Nephron (organoid): ENCODE data around the gene AP1S1.
"Not testable (repeated sequence)": the region's sequence is repeated elsewhere in the genome, so short reads cannot be mapped to it uniquely, and the experiment has no call there.

Experiments used
- H3K27ac Mint-ChIP-seq, 3 experiments: 2 replicates each; pipeline ENCODE4 v1.8.0; 2020; ENCODE audit warnings: mixed read lengths in 3 of 3, mild to moderate bottlenecking in 2 of 3, moderate library complexity in 1 of 3
- H3K27me3 Mint-ChIP-seq: 2 replicates; pipeline ENCODE4 v1.8.0; 2021; ENCODE audit warnings: low read depth, mild to moderate bottlenecking, moderate library complexity, mixed read lengths
- H3K36me3 Mint-ChIP-seq: 2 replicates; pipeline ENCODE4 v1.8.0; 2020; ENCODE audit warnings: low read depth, mixed read lengths
- H3K4me1 Mint-ChIP-seq: 2 replicates; pipeline ENCODE4 v1.8.0; 2020; ENCODE audit warnings: mixed read lengths
- H3K4me3 Mint-ChIP-seq, 3 experiments: 2 replicates each; pipeline ENCODE4 v1.8.0; 2020; ENCODE audit warnings: mild to moderate bottlenecking in 3 of 3, mixed read lengths in 3 of 3, moderate library complexity in 2 of 3
- H3K9me3 Mint-ChIP-seq: 2 replicates; pipeline ENCODE4 v1.8.0; 2020; ENCODE audit warnings: mixed read lengths
- TF ChIP-seq, protein P1 (sequence below), 3 experiments: fragments of 200-600 bp; sonication (generic); IDR thresholded peaks; one replicate each; pipeline ENCODE4 v1.5.0; 2021; ENCODE audit warnings: antibody characterized with exemption in 3 of 3; ENCODE audit not compliant: unreplicated experiment in 3 of 3

The AP1S1 gene

DNA sequence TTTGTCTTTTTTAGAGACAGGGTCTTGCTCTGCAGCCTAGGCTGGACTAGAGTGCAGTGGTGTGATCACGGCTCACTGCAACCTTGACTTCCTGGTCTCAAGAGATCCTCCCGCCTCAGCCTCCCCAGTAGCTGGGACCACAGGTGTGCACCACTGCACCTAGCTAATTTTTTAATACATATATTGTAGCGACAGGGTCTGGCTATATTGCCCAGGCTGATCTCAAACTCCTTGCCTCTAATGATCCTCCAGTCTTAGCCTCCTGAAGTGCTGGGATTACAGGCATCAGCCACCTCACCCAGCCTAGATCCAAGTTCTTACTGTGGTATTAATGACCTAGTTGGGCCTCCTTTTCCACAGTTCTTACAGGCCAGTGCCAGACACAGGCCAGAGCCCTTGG, 39.1 kb upstream of the AP1S1 start:
- Mint-ChIP-seq H3K27ac (no peak overlapping the region), H3K9me3 (no peaks in the 10 kb centered on the region)
- TF ChIP-seq, protein P1, sequence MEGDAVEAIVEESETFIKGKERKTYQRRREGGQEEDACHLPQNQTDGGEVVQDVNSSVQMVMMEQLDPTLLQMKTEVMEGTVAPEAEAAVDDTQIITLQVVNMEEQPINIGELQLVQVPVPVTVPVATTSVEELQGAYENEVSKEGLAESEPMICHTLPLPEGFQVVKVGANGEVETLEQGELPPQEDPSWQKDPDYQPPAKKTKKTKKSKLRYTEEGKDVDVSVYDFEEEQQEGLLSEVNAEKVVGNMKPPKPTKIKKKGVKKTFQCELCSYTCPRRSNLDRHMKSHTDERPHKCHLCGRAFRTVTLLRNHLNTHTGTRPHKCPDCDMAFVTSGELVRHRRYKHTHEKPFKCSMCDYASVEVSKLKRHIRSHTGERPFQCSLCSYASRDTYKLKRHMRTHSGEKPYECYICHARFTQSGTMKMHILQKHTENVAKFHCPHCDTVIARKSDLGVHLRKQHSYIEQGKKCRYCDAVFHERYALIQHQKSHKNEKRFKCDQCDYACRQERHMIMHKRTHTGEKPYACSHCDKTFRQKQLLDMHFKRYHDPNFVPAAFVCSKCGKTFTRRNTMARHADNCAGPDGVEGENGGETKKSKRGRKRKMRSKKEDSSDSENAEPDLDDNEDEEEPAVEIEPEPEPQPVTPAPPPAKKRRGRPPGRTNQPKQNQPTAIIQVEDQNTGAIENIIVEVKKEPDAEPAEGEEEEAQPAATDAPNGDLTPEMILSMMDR (IDR thresholded peaks at IDR 0.05; ENCODE audit: unreplicated experiment in 3 of 3) = no peak

GRCh38 chr7:101116898-101117297, 37.4 kb upstream of the AP1S1 start:
- no peak overlapping the region for H3K4me3 Mint-ChIP-seq
- no peaks in the 10 kb centered on the region for H3K36me3 Mint-ChIP-seq
- no peaks in the 10 kb centered on the region for H3K9me3 Mint-ChIP-seq
- H3K4me1 Mint-ChIP-seq = peaks cover 29% of the 10 kb centered on the region
- H3K27ac Mint-ChIP-seq = peak overlapping the region in 2 of 3 experiments; percentile 92 to 95
- peaks cover 4% of the 10 kb centered on the region for H3K27me3 Mint-ChIP-seq
- TF ChIP-seq, protein P1 (IDR thresholded peaks at IDR 0.05; ENCODE audit: unreplicated experiment in 3 of 3) = no peak

More for the DNA sequence above, 39.1 kb upstream of the AP1S1 start:
- H3K4me3 Mint-ChIP-seq = no peak overlapping the region
- H3K36me3 Mint-ChIP-seq = no peaks in the 10 kb centered on the region
- H3K4me1 Mint-ChIP-seq = peaks cover 26% of the 10 kb centered on the region
- peaks cover 4% of the 10 kb centered on the region for H3K27me3 Mint-ChIP-seq

DNA sequence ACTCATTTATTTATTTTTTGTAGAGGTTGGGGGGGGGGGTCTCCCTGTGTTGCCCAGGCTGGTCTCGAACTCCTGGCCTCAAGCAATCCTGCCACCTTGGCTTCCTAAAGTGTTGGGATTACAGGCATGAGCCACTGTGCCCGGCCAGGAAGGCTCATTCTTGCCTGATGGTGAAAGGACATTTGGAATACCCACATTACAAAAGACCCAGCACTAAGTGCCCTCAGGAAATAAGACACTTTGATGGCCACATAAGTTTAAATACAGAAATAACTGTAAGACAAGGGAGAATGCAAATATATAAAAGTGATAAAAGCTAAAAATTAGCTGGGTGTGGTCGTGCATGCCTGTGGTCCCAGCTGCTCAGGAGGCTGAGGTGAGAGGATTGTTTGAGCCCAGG, 35.4 kb upstream of the AP1S1 start:
- Mint-ChIP-seq H3K4me3 (no peak overlapping the region), H3K9me3 (no peaks in the 10 kb centered on the region), H3K4me1 (peaks cover 37% of the 10 kb centered on the region), H3K36me3 (no peaks in the 10 kb centered on the region), H3K27ac (peak overlapping the region in 2 of 3 experiments; percentile 75 to 92), H3K27me3 (peaks cover 10% of the 10 kb centered on the region)
- TF ChIP-seq, protein P1 (IDR thresholded peaks at IDR 0.05; ENCODE audit: unreplicated experiment in 3 of 3) = no peak

GRCh38 chr7:101119876-101120275, 34.4 kb upstream of the AP1S1 start:
- Mint-ChIP-seq H3K4me3 (peak overlapping the region in 1 of 3 experiments; percentile 40), H3K27ac (peak overlapping the region in 2 of 3 experiments; percentile 74 to 80), H3K27me3 (peaks cover 6% of the 10 kb centered on the region), H3K4me1 (peaks cover 43% of the 10 kb centered on the region), H3K36me3 (no peaks in the 10 kb centered on the region), H3K9me3 (no peaks in the 10 kb centered on the region)
- TF ChIP-seq, protein P1 (IDR thresholded peaks at IDR 0.05; ENCODE audit: unreplicated experiment in 3 of 3) = no peak

DNA sequence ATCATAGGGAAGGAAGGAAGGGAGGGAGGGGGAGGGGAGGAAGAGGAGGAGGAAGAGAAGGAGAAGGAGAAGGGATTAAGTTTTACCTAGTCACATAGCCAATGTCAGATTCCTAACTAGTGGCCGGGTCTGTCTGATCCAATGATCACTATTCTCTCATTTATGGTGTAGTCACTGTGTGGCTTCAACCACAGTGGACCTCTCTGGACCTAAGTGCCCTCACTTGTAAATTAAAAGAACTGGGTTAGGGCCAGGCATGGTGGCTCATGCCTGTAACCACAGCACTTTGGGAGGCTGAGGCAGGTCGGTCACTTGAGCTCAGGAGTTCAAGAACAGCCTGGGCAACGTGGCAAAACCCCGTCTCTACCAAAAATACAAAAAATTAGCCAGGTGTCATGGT, 34.0 kb upstream of the AP1S1 start:
- Mint-ChIP-seq H3K9me3 (no peaks in the 10 kb centered on the region), H3K4me3 (peak overlapping the region in 1 of 3 experiments; percentile 40), H3K27ac (peak overlapping the region in 2 of 3 experiments; percentile 74 to 80), H3K4me1 (peaks cover 45% of the 10 kb centered on the region), H3K36me3 (no peaks in the 10 kb centered on the region), H3K27me3 (peaks cover 6% of the 10 kb centered on the region)
- TF ChIP-seq, protein P1 (IDR thresholded peaks at IDR 0.05; ENCODE audit: unreplicated experiment in 3 of 3) = no peak

DNA sequence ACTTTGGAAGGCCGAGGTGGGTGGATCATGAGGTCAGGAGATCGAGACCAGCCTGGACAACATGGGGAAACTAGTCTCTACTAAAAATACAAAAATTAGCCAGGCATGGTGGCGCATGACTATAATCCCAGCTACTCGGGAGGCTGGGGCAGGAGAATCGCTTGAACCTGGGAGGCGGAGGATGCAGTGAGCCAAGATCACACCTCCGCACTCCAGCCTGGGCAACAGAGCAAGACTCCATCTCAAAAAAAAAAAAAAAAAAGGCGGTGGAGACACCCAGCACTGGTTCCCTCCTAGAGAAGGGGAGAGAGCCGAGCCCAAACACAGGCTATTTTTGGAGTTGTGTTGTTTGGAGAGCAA, 32.7 kb upstream of the AP1S1 start:
- not testable (repeated sequence) for H3K27me3 Mint-ChIP-seq, H3K36me3 Mint-ChIP-seq, H3K9me3 Mint-ChIP-seq
- Mint-ChIP-seq H3K4me1 (peaks cover 49% of the 10 kb centered on the region), H3K4me3 (peak overlapping the region; percentile 65 to 77 (median 75)), H3K27ac (peak overlapping the region; percentile 97 to 99 (median 98))
